ENCODE measurements around the gene PRMT1.
"Not testable (repeated sequence)": the region's sequence is repeated elsewhere in the genome, so short reads cannot be mapped to it uniquely, and the experiment has no call there.

Gene PRMT1

GRCh38 chr19:49716154-49716553 lies 39.1 kb downstream of the PRMT1 start:
- no peak for TF ChIP-seq CTCF (IDR thresholded peaks at IDR 0.05)
- Histone ChIP-seq H3K27me3 (peaks cover 0 to 3% of the 10 kb centered on the region in 2 donors), H3K36me3 (no peaks in the 10 kb centered on the region), H3K4me1 (peaks cover 0 to 6% (median 0%) of the 10 kb centered on the region in 4 donors), H3K9me3 (no peaks in the 10 kb centered on the region), H3K4me3 (no peak overlapping the region), H3K27ac (no peak overlapping the region)
- intact Hi-C loops (cut with DNase I; ENCODE audit: low total_unique reads) = no loop called here
- DNase-seq = no peak

- Histone ChIP-seq H3K4me3 (no peak overlapping the region), H3K36me3 (no peaks in the 10 kb centered on the region), H3K9me3 (no peaks in the 10 kb centered on the region), H3K27ac (no peak overlapping the region), H3K4me1 (peaks cover 0 to 6% (median 0%) of the 10 kb centered on the region in 4 donors), H3K27me3 (peaks cover 0 to 3% of the 10 kb centered on the region in 2 donors)
- DNase-seq = no peak
- intact Hi-C loops (cut with DNase I; ENCODE audit: low total_unique reads) = no loop called here
- no peak for TF ChIP-seq CTCF (IDR thresholded peaks at IDR 0.05)
Observed at GRCh38 chr19:49718511-49718910, 41.4 kb downstream of the PRMT1 start.

DNA sequence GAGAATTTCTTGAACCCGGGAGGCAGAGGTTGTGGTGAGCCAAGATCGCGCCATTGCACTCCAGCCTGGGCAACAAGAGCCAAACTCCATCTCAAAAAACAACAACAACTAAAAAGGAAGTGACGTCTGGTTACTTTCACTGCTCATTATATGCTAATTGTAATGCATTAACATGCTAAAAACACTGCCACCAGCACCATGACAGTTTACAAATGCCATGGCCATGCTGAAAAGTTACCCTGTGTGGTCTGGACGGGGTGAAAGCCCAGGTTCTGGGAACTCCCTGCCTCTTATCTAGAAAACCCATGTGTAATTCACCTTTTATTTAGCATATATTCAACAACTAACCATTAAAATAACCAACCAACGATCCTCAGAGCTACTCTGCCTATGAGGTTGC lies 41.9 kb downstream of the PRMT1 start:
- no peak for DNase-seq
- no peaks in the 10 kb centered on the region for H3K9me3 ChIP-seq
- no peaks in the 10 kb centered on the region for H3K36me3 ChIP-seq
- no peak for TF ChIP-seq CTCF (IDR thresholded peaks at IDR 0.05)
- peaks cover 0 to 3% of the 10 kb centered on the region in 2 donors for H3K27me3 ChIP-seq
- H3K4me1 ChIP-seq = peaks cover 0 to 6% (median 0%) of the 10 kb centered on the region in 4 donors
- H3K4me3 ChIP-seq = no peak overlapping the region
- intact Hi-C loops (cut with DNase I; ENCODE audit: low total_unique reads) = no loop called here
- no peak overlapping the region for H3K27ac ChIP-seq

- not testable (repeated sequence) for DNase-seq, H3K27ac ChIP-seq
Observed at GRCh38 chr19:49719420-49719819, 42.3 kb downstream of the PRMT1 start.

GRCh38 chr19:49727217-49728030 lies 50.4 kb downstream of the PRMT1 start:
- no peak overlapping the region for H3K4me3 ChIP-seq
- peak in 1 of 2 donors; percentile 38 for DNase-seq
- H3K27ac ChIP-seq = no peak overlapping the region
- no peaks in the 10 kb centered on the region for H3K9me3 ChIP-seq
- no peaks in the 10 kb centered on the region for H3K4me1 ChIP-seq
- TF ChIP-seq CTCF (IDR thresholded peaks at IDR 0.05) = no peak
- H3K36me3 ChIP-seq = no peaks in the 10 kb centered on the region
- intact Hi-C loops (cut with DNase I; ENCODE audit: low total_unique reads) = no loop called here
- H3K27me3 ChIP-seq = peaks cover 0 to 14% of the 10 kb centered on the region in 2 donors

More at GRCh38 chr19:49719420-49719819, 42.3 kb downstream of the PRMT1 start:
- H3K4me3 ChIP-seq; intact Hi-C loops (cut with DNase I; ENCODE audit: low total_unique reads); H3K27me3 ChIP-seq; H3K4me1 ChIP-seq; H3K36me3 ChIP-seq; H3K9me3 ChIP-seq: not testable (repeated sequence)

DNA sequence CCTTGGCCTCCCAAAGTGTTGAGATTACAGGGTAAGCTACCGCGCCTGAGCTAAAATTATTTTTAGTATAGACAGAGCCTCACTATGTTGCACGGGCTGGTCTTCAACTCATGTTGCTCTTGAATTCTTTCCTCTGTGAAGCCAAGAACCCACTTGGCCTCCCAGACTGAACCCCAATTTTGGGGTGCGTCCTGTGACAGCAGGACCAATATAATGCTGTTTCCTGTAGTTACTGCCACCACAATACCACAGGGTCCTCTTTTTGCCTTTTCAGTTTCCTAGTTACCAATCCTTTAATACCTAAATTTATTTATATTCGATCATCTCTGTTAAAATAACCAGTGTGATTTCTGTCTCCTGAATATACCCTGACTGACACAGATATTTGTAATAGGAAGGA lies 53.1 kb downstream of the PRMT1 start:
- Histone ChIP-seq H3K4me1 (no peaks in the 10 kb centered on the region), H3K27me3 (peaks cover 0 to 7% of the 10 kb centered on the region in 2 donors), H3K4me3 (no peak overlapping the region), H3K27ac (no peak overlapping the region), H3K9me3 (no peaks in the 10 kb centered on the region), H3K36me3 (no peaks in the 10 kb centered on the region)
- intact Hi-C loops (cut with DNase I; ENCODE audit: low total_unique reads) = no loop called here
- DNase-seq = no peak
- no peak for TF ChIP-seq CTCF (IDR thresholded peaks at IDR 0.05)
